HG03571 (cell line): ENCODE measurements around the gene OTOP3.

Experiments
- ATAC-seq: cut with Tn5 transposase; IDR thresholded peaks from one replicate; pipeline ENCODE4 v1.9.1; 2021; ENCODE audit not compliant: unreplicated experiment

The OTOP3 gene

GRCh38 chr17:74916136-74916850 lies 19.4 kb upstream of the OTOP3 start:
- ATAC-seq = no peak

GRCh38 chr17:74916851-74917199 lies 18.9 kb upstream of the OTOP3 start:
- no peak for ATAC-seq

- no peak for ATAC-seq
Measured at GRCh38 chr17:74917430-74917829, 18.3 kb upstream of the OTOP3 start.

- no peak for ATAC-seq
Measured at GRCh38 chr17:74918906-74919305, 16.8 kb upstream of the OTOP3 start.

GRCh38 chr17:74919440-74920305 lies 16.0 kb upstream of the OTOP3 start:
- ATAC-seq = no peak

- ATAC-seq = no peak
Measured at GRCh38 chr17:74920306-74920620, 15.4 kb upstream of the OTOP3 start.

- ATAC-seq = no peak
Measured at GRCh38 chr17:74920642-74921025, 15.1 kb upstream of the OTOP3 start.

GRCh38 chr17:74921026-74921681 lies 14.5 kb upstream of the OTOP3 start:
- ATAC-seq = no peak

- no peak for ATAC-seq
Measured at GRCh38 chr17:74921769-74922168, 13.9 kb upstream of the OTOP3 start.

GRCh38 chr17:74922172-74922571 lies 13.5 kb upstream of the OTOP3 start:
- no peak for ATAC-seq

- no peak for ATAC-seq
Measured at GRCh38 chr17:74922694-74923537, 12.8 kb upstream of the OTOP3 start, which contains the start of gene USH1G. TSS of gene USH1G (minus strand) at chr17:74923255. CDS start at chr17:74923073, 182 bp downstream.

- no peak for ATAC-seq
Measured at GRCh38 chr17:74923538-74924249, 12.0 kb upstream of the OTOP3 start.

GRCh38 chr17:74924250-74924948 lies 11.3 kb upstream of the OTOP3 start, which contains the start of gene OTOP2:
TSS of gene OTOP2 (plus strand) at chr17:74924273. CDS start at chr17:74924633, 360 bp downstream.
- no peak for ATAC-seq

- no peak for ATAC-seq
Measured at GRCh38 chr17:74925242-74925641, 10.5 kb upstream of the OTOP3 start.

- no peak for ATAC-seq
Measured at GRCh38 chr17:74928786-74929185, 6.9 kb upstream of the OTOP3 start.

- no peak for ATAC-seq
Measured at GRCh38 chr17:74930535-74931036, 5.1 kb upstream of the OTOP3 start.

- ATAC-seq = no peak
Measured at GRCh38 chr17:74935048-74935447, 650 bp upstream of the OTOP3 start.

GRCh38 chr17:74936470-74936799 lies 737 bp downstream of the OTOP3 start:
- no peak for ATAC-seq
